Dermis microvascular lymphatic vessel endothelial cell (primary cell): ENCODE measurements around the gene DDX41. TPM values are rescaled to one million over a fixed set of nuclear protein-coding genes. Genes with fewer than 3 reads are reported as not detected.
"Not testable (repeated sequence)": the region's sequence is repeated elsewhere in the genome, so short reads cannot be mapped to it uniquely, and the experiment has no call there.

ENCODE experiments used
- DNase-seq, 2 donors: peaks; one replicate each; pipeline versions ENCODE4 v3.0.0 to v3.0.0-alpha.2; 2010; ENCODE audit warnings: low read depth in 2 of 2
- total RNA-seq: library from RNA; depleted of rRNA; stranded (reverse); fragments of >200 nt; gene quantifications from 2 replicates; pipeline ENCODE4 v1.2.1, GENCODE V29; 2014

The DDX41 gene
- total RNA-seq: 66.2 and 78.5 TPM in 2 replicates

- peak; percentile 98 to 99 for DNase-seq
Observed at GRCh38 chr5:177516601-177517568, at the start of gene DDX41. Gene DDX41, minus strand, starts transcription at chr5:177516961. Its CDS starts 16 bp downstream, at chr5:177516945.

DNA sequence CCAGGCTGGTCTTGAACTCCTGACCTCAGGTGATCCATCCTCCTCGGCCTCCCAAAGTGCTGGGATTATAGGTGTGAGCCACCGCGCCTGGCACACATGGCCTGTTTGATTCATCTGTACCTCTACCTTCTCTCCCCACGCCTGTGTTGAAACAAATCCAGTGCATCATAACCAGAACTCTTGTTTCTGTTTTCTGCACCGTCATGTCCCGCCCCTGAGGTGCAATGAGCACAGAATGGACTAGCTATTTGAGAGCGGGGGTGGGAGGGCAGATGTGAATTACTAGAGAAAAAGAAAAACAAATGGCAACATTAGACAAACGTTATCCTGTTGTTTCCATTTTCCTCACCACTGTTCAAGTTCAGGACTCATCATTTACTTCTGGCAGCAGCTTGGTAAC lies 48.3 kb upstream of the DDX41 start:
- no peak for DNase-seq

DNA sequence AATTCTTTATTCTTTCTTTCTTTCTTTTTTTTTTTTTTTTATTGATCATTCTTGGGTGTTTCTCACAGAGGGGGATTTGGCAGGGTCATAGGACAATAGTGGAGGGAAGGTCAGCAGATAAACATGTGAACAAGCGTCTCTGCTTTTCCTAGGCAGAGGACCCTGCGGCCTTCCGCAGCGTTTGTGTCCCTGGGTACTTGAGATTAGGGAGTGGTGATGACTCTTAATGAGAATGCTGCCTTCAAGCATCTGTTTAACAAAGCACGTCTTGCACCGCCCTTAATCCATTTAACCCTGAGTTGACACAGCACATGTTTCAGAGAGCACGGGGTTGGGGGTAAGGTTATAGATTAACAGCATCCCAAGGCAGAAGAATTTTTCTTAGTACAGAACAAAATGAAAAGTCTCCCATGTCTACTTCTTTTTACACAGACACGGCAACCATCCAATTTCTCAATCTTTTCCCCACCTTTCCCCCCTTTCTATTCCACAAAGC lies 42.7 kb upstream of the DDX41 start:
- DNase-seq: not testable (repeated sequence)

DNA sequence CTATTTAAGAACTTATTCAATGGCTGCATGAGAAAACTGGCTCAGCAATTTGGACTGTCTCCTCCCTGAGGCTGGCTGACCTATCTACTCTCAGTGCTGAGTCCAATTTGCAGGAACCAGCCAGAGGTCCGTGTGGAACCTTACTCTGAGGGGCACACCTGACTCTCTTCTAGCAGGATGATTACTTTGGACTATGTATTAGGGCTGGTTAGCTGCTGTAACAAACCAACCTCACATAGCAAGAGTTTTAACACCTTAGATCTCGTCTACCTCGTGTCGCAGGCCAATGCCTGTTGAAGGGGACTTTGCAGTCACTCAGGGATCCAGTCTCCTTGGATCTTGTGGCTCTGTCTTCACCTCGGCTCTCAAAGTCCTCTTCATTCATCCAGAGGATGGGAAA lies 41.0 kb upstream of the DDX41 start:
- no peak for DNase-seq

DNA sequence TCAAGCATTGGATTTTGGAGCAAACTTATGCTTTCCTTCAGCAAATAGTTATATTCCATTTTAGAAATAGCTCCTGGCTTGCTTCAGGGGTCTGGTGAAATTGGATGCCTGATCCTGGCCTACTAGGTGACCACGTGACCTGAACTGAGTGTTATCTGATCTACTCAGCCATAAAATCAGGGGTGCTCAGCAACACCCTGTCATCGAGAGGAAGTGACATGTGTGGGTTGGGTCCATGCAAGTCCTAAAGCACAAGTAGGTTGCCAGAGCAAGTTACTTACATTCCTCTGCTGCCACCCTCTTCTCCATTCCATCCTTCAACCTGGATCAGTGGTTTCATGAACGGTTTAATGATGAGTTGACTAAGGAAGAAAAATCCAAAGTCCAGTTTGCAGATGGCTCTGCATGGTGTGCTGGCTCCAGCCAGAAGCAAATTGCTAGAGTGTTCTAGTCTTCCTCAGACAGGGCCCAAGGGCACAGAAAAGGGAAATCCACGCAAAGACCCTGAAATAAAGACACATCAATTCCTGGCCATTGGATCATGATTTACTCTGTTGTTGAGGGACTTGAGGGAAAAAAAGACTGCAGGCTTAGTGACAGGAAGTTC lies 40.4 kb upstream of the DDX41 start:
- DNase-seq: no peak

DNA sequence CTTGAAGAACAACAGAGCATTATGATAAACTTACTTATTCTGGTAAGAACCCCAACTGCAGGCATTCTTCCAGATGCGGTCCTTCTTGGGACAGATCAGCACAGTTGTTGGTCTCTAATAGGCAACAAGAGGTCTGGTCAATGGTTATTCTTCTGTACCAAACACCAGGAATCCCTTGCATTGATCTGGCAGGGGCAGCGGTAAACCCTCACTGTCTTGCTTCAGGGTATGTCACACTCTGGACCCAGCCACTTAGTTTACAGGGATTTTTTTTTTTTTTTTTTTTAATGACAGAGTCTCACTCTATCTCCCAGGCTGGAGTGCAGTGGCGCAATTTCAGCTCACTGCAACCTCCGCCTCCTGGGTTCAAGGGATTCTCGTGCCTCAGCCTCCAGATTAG lies 38.9 kb upstream of the DDX41 start:
- DNase-seq: no peak

DNA sequence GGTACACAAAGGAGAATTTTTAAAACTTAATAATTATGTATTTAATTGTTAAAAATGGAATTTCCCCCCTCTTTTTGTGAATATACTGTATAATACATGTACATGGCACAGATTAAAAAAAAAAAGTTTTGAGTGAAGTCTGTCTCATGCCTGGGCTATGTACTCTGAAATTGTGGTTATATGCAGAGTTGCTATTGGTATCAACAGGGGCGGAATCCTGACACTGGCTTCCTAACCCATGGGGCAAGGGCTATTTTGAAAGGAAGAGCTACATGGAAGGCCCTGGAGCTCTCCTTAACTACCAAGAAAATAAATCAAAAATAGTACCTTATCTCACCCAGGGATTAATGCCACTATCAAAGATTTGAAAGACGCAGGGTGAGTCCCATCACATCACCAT lies 38.5 kb upstream of the DDX41 start:
- no peak for DNase-seq

DNA sequence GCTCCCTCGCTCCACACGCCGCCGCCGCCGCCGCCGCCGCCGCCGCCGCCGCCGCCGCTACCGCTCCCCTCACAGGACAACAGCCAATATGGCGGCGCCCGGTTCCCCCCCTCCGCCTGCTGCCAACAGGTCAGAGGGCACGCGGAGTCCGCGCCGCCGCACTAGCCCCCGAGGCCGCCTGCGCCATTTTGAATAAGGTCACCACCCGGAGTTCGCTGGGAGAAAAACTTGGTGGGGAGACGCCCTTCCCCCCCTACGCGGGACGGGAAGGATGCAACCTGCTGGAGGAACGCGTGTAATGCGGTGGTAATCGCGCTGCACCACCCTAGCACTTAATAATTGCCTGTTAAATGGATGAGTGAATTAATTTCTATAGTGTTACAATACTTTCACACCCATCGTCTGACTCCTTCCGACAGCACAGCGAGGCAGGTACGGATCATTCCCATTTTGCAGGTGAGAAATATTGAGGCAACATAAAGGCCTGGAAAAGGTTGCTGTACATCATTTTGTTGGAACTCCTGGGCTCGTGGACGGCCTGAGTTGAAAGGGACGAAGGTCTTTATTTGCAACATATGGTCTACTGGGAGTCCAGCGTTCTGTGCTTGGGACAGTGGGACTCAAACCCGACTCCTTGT lies 37.8 kb upstream of the DDX41 start, which contains the start of gene FAM193B:
Gene FAM193B (minus strand): TSS at position 90 of the 638 bp plus-strand sequence. CDS start 105 bp downstream, outside the sequence.
- peak; percentile 66 to 91 for DNase-seq

DNA sequence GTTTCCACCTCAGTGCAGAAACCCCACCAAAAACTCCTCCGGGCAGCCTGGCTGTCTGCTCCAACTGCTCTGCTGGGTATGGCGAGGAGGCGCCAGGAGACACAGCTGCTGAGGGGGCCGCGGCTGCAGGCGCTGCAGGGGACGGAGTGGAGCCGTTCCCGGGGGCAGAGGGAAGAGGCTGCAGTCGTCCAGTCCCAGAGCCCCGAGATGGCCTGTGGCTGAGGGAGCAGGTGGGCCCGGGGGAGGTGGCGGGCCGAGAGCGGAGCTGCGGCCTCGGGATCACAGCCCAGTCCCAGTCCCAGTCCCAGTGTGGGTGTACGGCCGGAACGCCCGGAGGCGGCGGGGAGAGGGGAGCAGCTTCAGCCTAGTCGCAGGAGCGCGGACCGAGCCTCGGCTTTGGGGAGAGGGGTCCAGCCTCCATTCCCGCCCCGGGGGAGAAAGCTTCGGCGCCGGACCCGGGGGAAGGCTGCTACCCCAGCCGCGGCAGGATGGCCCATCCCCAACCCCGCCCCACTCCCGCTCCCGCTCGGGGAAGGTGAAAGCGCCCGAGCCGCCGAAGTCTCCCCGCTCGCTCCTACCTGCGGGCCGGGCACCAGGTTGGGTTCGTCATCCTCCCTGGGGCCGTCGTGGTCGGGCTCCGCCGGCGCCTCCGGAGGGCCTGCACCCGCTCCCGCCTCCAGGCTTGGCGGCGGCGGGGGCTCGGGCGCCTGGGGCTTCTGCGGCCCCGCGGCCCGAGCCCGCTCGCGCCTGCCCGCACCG lies 37.1 kb upstream of the DDX41 start:
- peak in 1 of 2 donors; percentile 29 for DNase-seq

- DNase-seq: peak in 1 of 2 donors; percentile 19
Observed at GRCh38 chr5:177552839-177553455, 36.2 kb upstream of the DDX41 start.

GRCh38 chr5:177550122-177550521 lies 33.4 kb upstream of the DDX41 start:
- no peak for DNase-seq

- DNase-seq: no peak
Observed at GRCh38 chr5:177548495-177548894, 31.7 kb upstream of the DDX41 start.

DNA sequence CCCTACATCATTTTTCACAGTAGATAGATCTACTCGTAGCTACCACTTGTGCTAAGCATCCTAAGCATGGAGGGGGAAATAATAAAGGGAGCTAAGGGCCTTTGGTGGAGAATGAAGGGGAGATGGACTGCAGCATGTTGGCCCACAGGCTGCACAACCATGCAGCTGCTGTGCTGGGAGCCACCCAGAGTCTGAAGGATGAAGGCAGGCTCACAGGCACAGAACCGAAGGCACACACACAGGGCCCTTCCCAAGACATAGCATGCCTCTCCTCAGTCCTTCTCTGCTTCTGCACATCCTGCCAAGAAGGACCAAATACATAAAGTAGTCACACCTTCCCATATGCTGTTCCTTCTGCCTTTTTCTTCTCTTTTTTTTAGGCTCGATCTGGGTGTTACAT lies 31.0 kb upstream of the DDX41 start:
- no peak for DNase-seq

DNA sequence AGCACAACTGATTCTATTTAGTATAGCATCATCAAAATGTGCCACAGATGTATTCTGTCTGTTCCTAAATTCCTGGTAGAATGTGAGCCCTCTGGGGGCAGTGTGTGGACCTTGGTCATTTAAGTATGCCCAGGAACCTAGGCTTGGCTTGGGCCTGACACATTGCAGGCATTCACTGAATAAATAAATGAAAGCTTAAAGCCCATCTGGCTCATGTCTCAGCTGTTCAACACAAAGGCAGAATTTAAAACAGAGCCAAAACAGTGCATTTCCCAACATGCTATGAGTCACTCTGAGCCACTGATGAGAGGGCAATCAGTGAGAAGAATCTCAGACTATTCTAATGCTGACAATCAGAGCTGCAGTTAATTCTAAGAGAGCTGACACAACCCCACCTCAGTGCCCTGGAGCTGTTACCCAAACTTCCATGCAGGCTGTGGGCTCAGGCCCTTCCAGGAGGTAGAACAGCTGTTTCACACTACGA lies 29.5 kb upstream of the DDX41 start:
- peak; percentile 68 to 90 for DNase-seq

DNA sequence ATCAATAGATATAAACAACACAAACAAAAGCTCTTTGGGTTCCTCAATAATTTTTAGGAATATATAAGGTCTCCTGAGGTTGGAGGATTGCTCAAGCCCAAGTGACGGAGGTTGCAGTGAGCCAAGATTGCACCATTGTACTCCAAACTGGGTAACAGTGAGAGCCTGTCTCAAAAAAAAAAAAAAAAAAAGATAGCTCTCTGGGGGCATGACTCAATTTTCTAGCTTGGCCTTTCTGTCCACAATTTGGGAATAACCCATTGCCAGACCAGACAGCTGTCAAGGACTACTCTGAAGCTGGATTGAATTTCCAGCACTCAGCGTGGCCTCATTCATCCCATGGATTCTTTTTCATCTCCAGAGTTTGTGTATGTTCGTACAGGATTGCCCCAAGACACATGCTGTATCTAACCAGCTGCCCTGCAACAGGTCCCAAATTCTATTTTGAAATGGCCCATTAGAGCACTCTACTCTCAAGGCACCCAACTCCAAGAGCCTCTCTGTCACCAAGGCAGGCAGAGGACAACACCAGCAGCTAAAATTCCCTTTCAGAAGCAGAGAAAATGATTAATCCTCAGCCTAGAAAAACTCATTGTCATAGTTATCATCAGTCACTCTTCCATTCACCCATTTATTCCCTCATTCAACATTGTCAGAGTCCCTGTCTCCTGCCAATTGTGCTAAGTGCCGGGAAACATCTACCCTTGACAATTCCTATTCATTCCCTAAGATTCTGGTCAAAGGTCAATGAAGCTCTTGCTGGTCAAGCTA lies 28.9 kb upstream of the DDX41 start:
- DNase-seq: no peak

DNA sequence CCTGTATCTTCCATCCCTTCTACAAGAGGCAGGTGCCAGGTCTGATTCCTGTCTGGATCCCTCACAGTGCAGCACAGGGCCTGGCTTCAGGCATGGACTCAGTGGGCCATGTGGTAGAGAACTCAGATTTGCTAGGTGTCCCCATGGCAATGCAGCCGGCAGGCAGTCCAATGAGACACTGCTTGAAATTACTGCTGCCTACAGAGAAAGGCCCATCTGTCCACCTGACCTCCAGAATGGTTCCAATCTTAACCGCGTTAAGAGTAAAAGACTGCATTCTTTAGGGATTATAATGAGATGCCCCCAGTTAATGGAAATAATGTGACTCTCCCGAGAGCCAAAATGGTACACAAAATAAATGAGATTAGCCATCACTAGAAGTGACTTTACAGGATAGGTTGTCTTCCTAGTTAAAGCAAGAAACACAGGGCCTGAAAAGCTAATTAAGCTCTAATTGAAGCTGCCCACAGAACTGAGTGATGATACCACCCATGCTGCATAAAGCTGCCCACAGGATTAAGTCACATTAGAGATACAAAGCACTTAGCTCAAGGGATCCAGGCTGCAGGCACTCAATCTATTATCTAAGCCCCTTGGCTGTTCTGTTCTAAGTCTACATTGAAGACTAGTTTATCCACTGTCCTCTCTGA lies 26.2 kb upstream of the DDX41 start:
- DNase-seq: no peak

- DNase-seq: no peak
Observed at GRCh38 chr5:177540438-177540837, 23.7 kb upstream of the DDX41 start.

DNA sequence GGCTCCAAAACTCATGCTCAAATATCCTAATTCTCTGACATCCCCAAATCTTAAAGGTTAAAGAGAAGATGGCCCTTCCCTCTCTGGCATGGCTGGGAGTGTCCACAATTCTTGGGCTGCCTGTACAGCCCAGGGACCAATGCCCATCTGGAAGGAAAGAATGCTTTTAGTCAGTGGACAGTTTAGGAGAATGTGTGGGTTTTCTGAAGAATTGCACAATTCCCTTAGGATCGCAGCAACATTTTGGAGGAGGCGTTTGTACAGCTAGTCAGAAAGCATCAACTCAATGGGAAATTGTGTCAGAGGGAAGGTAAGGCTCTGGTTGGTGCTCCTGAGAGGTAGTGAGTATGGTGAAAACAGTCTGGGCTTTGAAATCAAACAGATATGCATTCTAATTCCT lies 22.6 kb upstream of the DDX41 start:
- DNase-seq: no peak

DNA sequence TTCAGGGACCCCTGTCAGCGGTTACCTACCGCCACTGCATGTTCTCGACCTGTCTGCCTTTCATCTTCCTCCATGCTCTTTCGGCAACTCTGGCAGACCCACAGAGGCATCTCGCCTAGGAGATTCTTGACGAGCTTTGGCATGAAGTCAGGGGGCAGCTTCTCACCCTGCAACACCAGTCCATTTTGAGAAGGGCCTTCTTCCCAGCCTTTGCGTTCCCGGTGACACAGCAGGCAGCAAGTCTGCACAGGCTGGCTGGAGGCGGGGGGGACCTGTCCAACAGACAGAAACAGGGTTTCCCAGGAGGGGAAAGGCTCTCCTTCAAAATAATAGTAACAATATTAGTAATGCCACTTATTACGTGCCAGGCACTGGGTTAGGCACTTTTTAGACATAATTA lies 22.1 kb upstream of the DDX41 start:
- DNase-seq: no peak
